ENCODE results near the gene BUB1B. TPM values are rescaled to one million over a fixed set of nuclear protein-coding genes. Genes with fewer than 3 reads are reported as not detected.

The BUB1B gene
- polyA plus RNA-seq, 1 donor from 2014 or later: 50.0 TPM

DNA sequence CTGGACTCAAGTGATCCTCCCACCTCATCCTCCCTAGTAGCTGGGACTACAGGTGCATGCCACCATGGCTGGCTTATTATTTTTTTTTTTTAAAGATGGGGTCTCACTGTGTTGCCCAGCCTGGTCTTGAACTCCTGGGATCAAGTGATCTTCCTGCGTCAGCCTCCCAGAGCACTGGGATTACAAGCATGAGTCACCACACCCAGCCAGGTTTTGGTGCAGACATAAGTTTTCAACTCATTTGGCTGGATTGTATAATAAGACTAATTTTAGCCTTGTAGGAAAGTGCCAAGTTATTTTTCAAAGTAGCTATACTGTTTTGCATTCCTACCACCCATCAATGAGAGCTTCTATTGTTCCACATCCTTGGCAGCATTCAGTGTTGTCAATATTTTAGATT is 32.1 kb downstream of the BUB1B start:
- no peak overlapping the region for H3K27ac ChIP-seq (ENCODE audit: low read length)
- H3K4me3 ChIP-seq (ENCODE audit: low read length): no peak overlapping the region
- no peaks in the 10 kb centered on the region for H3K36me3 ChIP-seq (ENCODE audit: insufficient read depth, low read length)
- TF ChIP-seq RAD21 (conservative IDR thresholded peaks at IDR 0.05) (no peak), POLR2AphosphoS5 (IDR thresholded peaks at IDR 0.05) (no peak)
- no peaks in the 10 kb centered on the region for H3K27me3 ChIP-seq (ENCODE audit: insufficient read depth, low read depth, low read length)
- no peaks in the 10 kb centered on the region for H4K20me1 ChIP-seq (ENCODE audit: insufficient read depth)
- H3K9me3 ChIP-seq (ENCODE audit: low read length): no peaks in the 10 kb centered on the region
- no peaks in the 10 kb centered on the region for H3K9me2 ChIP-seq (ENCODE audit: insufficient read depth, low read length)
- H3K79me2 ChIP-seq (replicated peaks; ENCODE audit: insufficient read depth, low read length): no peaks in the 10 kb centered on the region
- H3F3A ChIP-seq (ENCODE audit: insufficient read depth, low read length, poor library complexity, severe bottlenecking): no peaks in the 10 kb centered on the region
- no peak overlapping the region for H2AFZ ChIP-seq (ENCODE audit: low read depth, low read length)
- no peak overlapping the region for H3K4me2 ChIP-seq (ENCODE audit: low read length)
- H3K9ac ChIP-seq (ENCODE audit: low read length): no peak overlapping the region

DNA sequence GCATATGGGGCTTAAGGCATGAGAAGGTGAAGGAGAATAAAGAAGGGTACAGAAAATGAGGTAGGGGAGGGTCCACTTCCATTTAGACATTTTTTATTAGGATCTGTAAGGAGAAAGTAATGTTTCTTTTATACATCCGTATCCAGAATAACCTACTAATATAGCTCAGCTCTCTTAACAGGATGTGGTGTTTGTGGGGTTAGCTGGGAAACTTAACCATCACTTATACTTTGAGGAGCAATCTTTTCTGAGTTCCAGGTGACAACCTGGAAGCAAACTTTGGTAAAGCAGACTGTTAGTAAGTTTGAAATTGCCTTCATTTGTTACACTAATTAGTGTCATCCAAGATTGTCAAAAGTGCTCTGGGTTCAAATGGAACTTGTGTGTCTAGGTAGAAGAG is 36.6 kb downstream of the BUB1B start:
- Histone ChIP-seq H3K36me3 (ENCODE audit: insufficient read depth, low read length) (no peaks in the 10 kb centered on the region), H3K79me2 (replicated peaks; ENCODE audit: insufficient read depth, low read length) (no peaks in the 10 kb centered on the region), H3K27ac (ENCODE audit: low read length) (no peak overlapping the region), H3K9me2 (ENCODE audit: insufficient read depth, low read length) (no peaks in the 10 kb centered on the region), H2AFZ (ENCODE audit: low read depth, low read length) (no peak overlapping the region), H3K9me3 (ENCODE audit: low read length) (no peaks in the 10 kb centered on the region), H3F3A (ENCODE audit: insufficient read depth, low read length, poor library complexity, severe bottlenecking) (no peaks in the 10 kb centered on the region), H3K4me2 (ENCODE audit: low read length) (no peak overlapping the region), H3K4me3 (ENCODE audit: low read length) (no peak overlapping the region), H4K20me1 (ENCODE audit: insufficient read depth) (no peaks in the 10 kb centered on the region), H3K27me3 (ENCODE audit: insufficient read depth, low read depth, low read length) (no peaks in the 10 kb centered on the region), H3K9ac (ENCODE audit: low read length) (no peak overlapping the region)
- TF ChIP-seq POLR2AphosphoS5 (IDR thresholded peaks at IDR 0.05): no peak
- TF ChIP-seq TAF1 (IDR thresholded peaks at IDR 0.05; ENCODE audit: low read depth): no peak
- TF ChIP-seq MXI1 (conservative IDR thresholded peaks at IDR 0.05; ENCODE audit: poor library complexity, severe bottlenecking): no peak
- no peak for TF ChIP-seq EZH2 (IDR thresholded peaks at IDR 0.05; ENCODE audit: borderline replicate concordance, insufficient read depth, low read length, poor library complexity, severe bottlenecking)
- TF ChIP-seq RAD21 (conservative IDR thresholded peaks at IDR 0.05): no peak
- TF ChIP-seq, protein P1, sequence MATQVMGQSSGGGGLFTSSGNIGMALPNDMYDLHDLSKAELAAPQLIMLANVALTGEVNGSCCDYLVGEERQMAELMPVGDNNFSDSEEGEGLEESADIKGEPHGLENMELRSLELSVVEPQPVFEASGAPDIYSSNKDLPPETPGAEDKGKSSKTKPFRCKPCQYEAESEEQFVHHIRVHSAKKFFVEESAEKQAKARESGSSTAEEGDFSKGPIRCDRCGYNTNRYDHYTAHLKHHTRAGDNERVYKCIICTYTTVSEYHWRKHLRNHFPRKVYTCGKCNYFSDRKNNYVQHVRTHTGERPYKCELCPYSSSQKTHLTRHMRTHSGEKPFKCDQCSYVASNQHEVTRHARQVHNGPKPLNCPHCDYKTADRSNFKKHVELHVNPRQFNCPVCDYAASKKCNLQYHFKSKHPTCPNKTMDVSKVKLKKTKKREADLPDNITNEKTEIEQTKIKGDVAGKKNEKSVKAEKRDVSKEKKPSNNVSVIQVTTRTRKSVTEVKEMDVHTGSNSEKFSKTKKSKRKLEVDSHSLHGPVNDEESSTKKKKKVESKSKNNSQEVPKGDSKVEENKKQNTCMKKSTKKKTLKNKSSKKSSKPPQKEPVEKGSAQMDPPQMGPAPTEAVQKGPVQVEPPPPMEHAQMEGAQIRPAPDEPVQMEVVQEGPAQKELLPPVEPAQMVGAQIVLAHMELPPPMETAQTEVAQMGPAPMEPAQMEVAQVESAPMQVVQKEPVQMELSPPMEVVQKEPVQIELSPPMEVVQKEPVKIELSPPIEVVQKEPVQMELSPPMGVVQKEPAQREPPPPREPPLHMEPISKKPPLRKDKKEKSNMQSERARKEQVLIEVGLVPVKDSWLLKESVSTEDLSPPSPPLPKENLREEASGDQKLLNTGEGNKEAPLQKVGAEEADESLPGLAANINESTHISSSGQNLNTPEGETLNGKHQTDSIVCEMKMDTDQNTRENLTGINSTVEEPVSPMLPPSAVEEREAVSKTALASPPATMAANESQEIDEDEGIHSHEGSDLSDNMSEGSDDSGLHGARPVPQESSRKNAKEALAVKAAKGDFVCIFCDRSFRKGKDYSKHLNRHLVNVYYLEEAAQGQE (IDR thresholded peaks at IDR 0.05; ENCODE audit: borderline replicate concordance): no peak
- TF ChIP-seq, protein P2, sequence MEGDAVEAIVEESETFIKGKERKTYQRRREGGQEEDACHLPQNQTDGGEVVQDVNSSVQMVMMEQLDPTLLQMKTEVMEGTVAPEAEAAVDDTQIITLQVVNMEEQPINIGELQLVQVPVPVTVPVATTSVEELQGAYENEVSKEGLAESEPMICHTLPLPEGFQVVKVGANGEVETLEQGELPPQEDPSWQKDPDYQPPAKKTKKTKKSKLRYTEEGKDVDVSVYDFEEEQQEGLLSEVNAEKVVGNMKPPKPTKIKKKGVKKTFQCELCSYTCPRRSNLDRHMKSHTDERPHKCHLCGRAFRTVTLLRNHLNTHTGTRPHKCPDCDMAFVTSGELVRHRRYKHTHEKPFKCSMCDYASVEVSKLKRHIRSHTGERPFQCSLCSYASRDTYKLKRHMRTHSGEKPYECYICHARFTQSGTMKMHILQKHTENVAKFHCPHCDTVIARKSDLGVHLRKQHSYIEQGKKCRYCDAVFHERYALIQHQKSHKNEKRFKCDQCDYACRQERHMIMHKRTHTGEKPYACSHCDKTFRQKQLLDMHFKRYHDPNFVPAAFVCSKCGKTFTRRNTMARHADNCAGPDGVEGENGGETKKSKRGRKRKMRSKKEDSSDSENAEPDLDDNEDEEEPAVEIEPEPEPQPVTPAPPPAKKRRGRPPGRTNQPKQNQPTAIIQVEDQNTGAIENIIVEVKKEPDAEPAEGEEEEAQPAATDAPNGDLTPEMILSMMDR (IDR thresholded peaks at IDR 0.05; ENCODE audit: poor library complexity, severe bottlenecking): no peak
- TF ChIP-seq EP300 (conservative IDR thresholded peaks at IDR 0.05; ENCODE audit: poor library complexity, severe bottlenecking): no peak
- no peak for TF ChIP-seq SMC3 (conservative IDR thresholded peaks at IDR 0.05; ENCODE audit: poor library complexity)
